Measurements from ENCODE around the gene MRGPRX3. TPM values are rescaled to one million over a fixed set of nuclear protein-coding genes. Genes with fewer than 3 reads are reported as not detected.

MRGPRX3 gene
- polyA plus RNA-seq, 2 of the 4 experiments (the other 2 are of a cell fraction), result not detected

DNA sequence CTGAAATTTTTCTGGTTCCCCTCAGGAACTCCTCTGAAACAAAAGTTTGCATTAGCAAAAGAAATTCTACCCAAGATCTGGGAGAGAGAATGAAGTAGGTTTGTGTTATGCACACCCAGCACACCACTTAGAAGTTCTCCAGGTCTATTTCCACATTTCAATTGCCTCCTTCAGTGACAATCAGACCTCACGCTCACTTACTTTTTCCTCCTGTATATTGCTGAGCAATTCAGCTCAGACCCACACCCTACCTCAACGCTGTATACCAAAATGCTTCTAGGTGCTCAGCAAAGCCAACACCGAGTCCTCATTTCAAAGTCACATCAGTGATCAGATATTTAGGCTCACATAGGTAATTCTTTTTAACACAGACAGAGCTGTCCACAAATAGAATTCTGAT is 19.2 kb downstream of the MRGPRX3 start:
- no peak overlapping the region for H3K4me2 ChIP-seq
- H3K27ac ChIP-seq, result no peak overlapping the region
- no peak overlapping the region for H3K4me3 ChIP-seq
- no peak for DNase-seq (ENCODE audit: low read depth in 1 of 2, low spot score in 1 of 2)
- ChIA-PET CTCF (interaction anchor here (1.1 to 1.7 kb wide), 2 partner anchors 37 to 52 kb away, joined by 4 to 5 read pairs; no protein-coding TSS in a partner anchor), POLR2A (no interaction called here)
- no peak for FAIRE-seq
- TF ChIP-seq POLR2AphosphoS2 (conservative IDR thresholded peaks at IDR 0.05; ENCODE audit: low read length) (no peak), HOXB5 (CRISPR knock-in tag; IDR thresholded peaks at IDR 0.05) (no peak), PBX3 (IDR thresholded peaks at IDR 0.05) (no peak), KDM1A (IDR thresholded peaks at IDR 0.05; ENCODE audit: low read depth) (no peak), ATOH8 (CRISPR knock-in tag; IDR thresholded peaks at IDR 0.05; ENCODE audit: low read depth) (no peak), PHF8 (IDR thresholded peaks at IDR 0.05; ENCODE audit: borderline replicate concordance, low read depth) (no peak), POLR2A (IDR thresholded peaks at IDR 0.05; ENCODE audit: low read length) (no peak), ZSCAN20 (CRISPR knock-in tag; IDR thresholded peaks at IDR 0.05) (no peak), BHLHE40 (IDR thresholded peaks at IDR 0.05; ENCODE audit: low read depth, low read length) (no peak)
- TF ChIP-seq, protein P1, sequence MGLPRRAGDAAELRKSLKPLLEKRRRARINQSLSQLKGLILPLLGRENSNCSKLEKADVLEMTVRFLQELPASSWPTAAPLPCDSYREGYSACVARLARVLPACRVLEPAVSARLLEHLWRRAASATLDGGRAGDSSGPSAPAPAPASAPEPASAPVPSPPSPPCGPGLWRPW (IDR thresholded peaks at IDR 0.05), result no peak
- no peak for ATAC-seq
- 6% methylated on average over 3 of the region's 3 CpGs for WGBS (ENCODE audit: missing lambda C conversion rate)
- H3K4me1 ChIP-seq, result no peaks in the 10 kb centered on the region
- H3K9me3 ChIP-seq, result no peaks in the 10 kb centered on the region

GRCh38 chr11:18168372-18168771 is 36.0 kb downstream of the MRGPRX3 start:
- Histone ChIP-seq H3K4me2 (no peak overlapping the region), H3K27ac (no peak overlapping the region), H3K4me3 (no peak overlapping the region), H3K9me3 (peaks cover 6% of the 10 kb centered on the region; the same call in 2 of the 3 replicates), H3K4me1 (no peaks in the 10 kb centered on the region)
- no peak for DNase-seq (ENCODE audit: low read depth in 1 of 2, low spot score in 1 of 2)
- no peak for ATAC-seq
- ChIA-PET POLR2A (no interaction called here), CTCF (interaction anchor here (1.3 kb wide), 1 partner anchor 53 kb away, joined by 4 read pairs; no protein-coding TSS in a partner anchor)
- FAIRE-seq, result peak; percentile 85
- no peak for TF ChIP-seq CHD2 (IDR thresholded peaks at IDR 0.05; ENCODE audit: low read length, partially characterized antibody)
- no peak for TF ChIP-seq JUN (IDR thresholded peaks at IDR 0.05)
- no peak for TF ChIP-seq NR3C1 (IDR thresholded peaks at IDR 0.05)
- no peak for TF ChIP-seq RCOR1 (IDR thresholded peaks at IDR 0.05; ENCODE audit: low read depth, low read length)
- no peak for TF ChIP-seq RNF2 (IDR thresholded peaks at IDR 0.05; ENCODE audit: borderline replicate concordance, low read depth)
- TF ChIP-seq HOXB13 (CRISPR knock-in tag; IDR thresholded peaks at IDR 0.05; ENCODE audit: low read depth), result no peak
- no peak for TF ChIP-seq ATOH8 (CRISPR knock-in tag; IDR thresholded peaks at IDR 0.05; ENCODE audit: low read depth)
- no peak for TF ChIP-seq CBX8 (IDR thresholded peaks at IDR 0.05)
- no peak for TF ChIP-seq KDM1A (IDR thresholded peaks at IDR 0.05; ENCODE audit: low read depth)
- no peak for TF ChIP-seq POLR2AphosphoS2 (conservative IDR thresholded peaks at IDR 0.05; ENCODE audit: low read length)
- 0% methylated on average over 1 of the region's 1 CpG for WGBS (ENCODE audit: missing lambda C conversion rate)

DNA sequence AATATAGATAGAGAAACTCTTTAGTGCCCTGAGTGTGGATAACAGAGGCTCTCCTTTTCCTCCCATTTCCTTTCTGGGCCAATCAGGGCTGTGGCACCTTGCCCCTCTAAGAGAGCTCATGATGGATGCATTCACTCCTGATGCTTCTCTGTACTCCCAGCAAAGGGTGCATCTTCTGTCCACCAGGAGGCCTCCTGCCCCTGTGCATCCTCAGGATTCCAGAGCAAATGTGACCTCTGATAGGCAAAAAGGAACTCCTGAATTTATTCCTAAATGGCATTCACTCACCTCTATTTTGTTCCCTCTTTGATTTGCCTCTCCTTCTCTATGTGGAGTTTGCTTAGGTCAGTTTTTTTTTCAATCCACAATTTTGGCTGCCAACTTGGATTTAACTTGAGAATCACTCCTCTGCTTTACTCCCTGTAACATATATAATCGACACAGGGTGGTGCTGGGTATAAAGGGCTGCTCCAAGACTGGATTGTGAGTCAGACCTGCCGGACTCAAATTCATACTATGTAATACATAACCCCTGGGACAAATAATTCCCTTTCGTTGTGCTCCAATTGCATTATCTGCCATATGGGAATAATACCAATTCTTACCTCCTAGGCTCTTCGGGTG is 39.1 kb downstream of the MRGPRX3 start:
- Histone ChIP-seq H3K9me3 (peaks cover 4% of the 10 kb centered on the region; the same call in 2 of the 3 replicates), H3K4me3 (no peak overlapping the region), H3K27ac (no peak overlapping the region), H3K4me2 (no peak overlapping the region), H3K4me1 (no peaks in the 10 kb centered on the region)
- FAIRE-seq (no peak), ATAC-seq (peak; percentile 94 to 98), DNase-seq (ENCODE audit: low read depth in 1 of 2, low spot score in 1 of 2) (peak; percentile 37 to 45)
- WGBS (ENCODE audit: missing lambda C conversion rate), result 16% methylated on average over 4 of the region's 4 CpGs
- TF ChIP-seq RAD21 (conservative IDR thresholded peaks at IDR 0.05 in 1 of 2, IDR thresholded peaks at IDR 0.05 in 1 of 2) (peak; percentile 68 to 81), REST (IDR thresholded peaks at IDR 0.05) (no peak), CBX2 (IDR thresholded peaks at IDR 0.05; ENCODE audit: borderline replicate concordance, low read depth) (no peak), SMC3 (IDR thresholded peaks at IDR 0.05) (peak; percentile 67), CTCF (IDR thresholded peaks at IDR 0.05) (peak; percentile 60)
- TF ChIP-seq, protein P2, sequence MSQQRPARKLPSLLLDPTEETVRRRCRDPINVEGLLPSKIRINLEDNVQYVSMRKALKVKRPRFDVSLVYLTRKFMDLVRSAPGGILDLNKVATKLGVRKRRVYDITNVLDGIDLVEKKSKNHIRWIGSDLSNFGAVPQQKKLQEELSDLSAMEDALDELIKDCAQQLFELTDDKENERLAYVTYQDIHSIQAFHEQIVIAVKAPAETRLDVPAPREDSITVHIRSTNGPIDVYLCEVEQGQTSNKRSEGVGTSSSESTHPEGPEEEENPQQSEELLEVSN (IDR thresholded peaks at IDR 0.05; ENCODE audit: borderline replicate concordance, low read depth), result no peak
- ChIA-PET CTCF (interaction anchor here (0.6 to 1.6 kb wide), 10 partner anchors 10 to 597 kb away, joined by 3 to 5 read pairs (median 3); no protein-coding TSS in a partner anchor), POLR2A (no interaction called here)
